GM21360 (cell line): ENCODE data around the gene CTTNBP2.

ENCODE experiments used
- ATAC-seq: cut with Tn5 transposase; IDR thresholded peaks from one replicate; pipeline ENCODE4 v1.9.1; 2021; ENCODE audit warnings: mild to moderate bottlenecking, moderate library complexity; ENCODE audit not compliant: unreplicated experiment

Gene CTTNBP2

GRCh38 chr7:117790251-117790650 lies 83.0 kb downstream of the CTTNBP2 start:
- no peak for ATAC-seq

- no peak for ATAC-seq
These were observed 87.8 kb downstream of the CTTNBP2 start for GRCh38 chr7:117785431-117785830.

GRCh38 chr7:117784315-117784714 lies 88.9 kb downstream of the CTTNBP2 start:
- no peak for ATAC-seq

- ATAC-seq: no peak
These were observed 90.5 kb downstream of the CTTNBP2 start for GRCh38 chr7:117782761-117783160.

- no peak for ATAC-seq
These were observed 91.5 kb downstream of the CTTNBP2 start for GRCh38 chr7:117781707-117782106.

GRCh38 chr7:117780832-117781231 lies 92.4 kb downstream of the CTTNBP2 start:
- peak; percentile 82 for ATAC-seq

GRCh38 chr7:117777335-117778142 lies 95.7 kb downstream of the CTTNBP2 start:
- ATAC-seq: no peak

GRCh38 chr7:117776224-117776623 lies 97.0 kb downstream of the CTTNBP2 start:
- ATAC-seq: peak; percentile 41

GRCh38 chr7:117775801-117776200 lies 97.4 kb downstream of the CTTNBP2 start:
- ATAC-seq: no peak

- no peak for ATAC-seq
These were observed 98.3 kb downstream of the CTTNBP2 start for GRCh38 chr7:117774943-117775342.

- no peak for ATAC-seq
These were observed 100.8 kb downstream of the CTTNBP2 start for GRCh38 chr7:117772421-117772820.

GRCh38 chr7:117771756-117772155 lies 101.5 kb downstream of the CTTNBP2 start:
- ATAC-seq: no peak

GRCh38 chr7:117769085-117769484 lies 104.2 kb downstream of the CTTNBP2 start:
- ATAC-seq: no peak

- ATAC-seq: no peak
These were observed 105.3 kb downstream of the CTTNBP2 start for GRCh38 chr7:117767951-117768350.

GRCh38 chr7:117766913-117767312 lies 106.3 kb downstream of the CTTNBP2 start:
- no peak for ATAC-seq

- ATAC-seq: no peak
These were observed 109.2 kb downstream of the CTTNBP2 start for GRCh38 chr7:117764031-117764430.

GRCh38 chr7:117762055-117762454 lies 111.2 kb downstream of the CTTNBP2 start:
- ATAC-seq: no peak

- no peak for ATAC-seq
These were observed 113.1 kb downstream of the CTTNBP2 start for GRCh38 chr7:117759950-117760640.

GRCh38 chr7:117757440-117757839 lies 115.8 kb downstream of the CTTNBP2 start:
- ATAC-seq: no peak

- no peak for ATAC-seq
These were observed 116.6 kb downstream of the CTTNBP2 start for GRCh38 chr7:117756586-117757085.

GRCh38 chr7:117755136-117755535 lies 118.1 kb downstream of the CTTNBP2 start:
- ATAC-seq: no peak

- ATAC-seq: no peak
These were observed 121.5 kb downstream of the CTTNBP2 start for GRCh38 chr7:117751775-117752174.
